HG02759 (cell line): Measurements from ENCODE around the gene EFCAB13.
"Not testable (repeated sequence)": the region's sequence is repeated elsewhere in the genome, so short reads cannot be mapped to it uniquely, and the experiment has no call there.

ENCODE experiments used
- ATAC-seq: cut with Tn5 transposase; IDR thresholded peaks from one replicate; pipeline ENCODE4 v1.9.1; 2021; ENCODE audit warnings: mild to moderate bottlenecking, moderate library complexity; ENCODE audit not compliant: unreplicated experiment

EFCAB13 gene

DNA sequence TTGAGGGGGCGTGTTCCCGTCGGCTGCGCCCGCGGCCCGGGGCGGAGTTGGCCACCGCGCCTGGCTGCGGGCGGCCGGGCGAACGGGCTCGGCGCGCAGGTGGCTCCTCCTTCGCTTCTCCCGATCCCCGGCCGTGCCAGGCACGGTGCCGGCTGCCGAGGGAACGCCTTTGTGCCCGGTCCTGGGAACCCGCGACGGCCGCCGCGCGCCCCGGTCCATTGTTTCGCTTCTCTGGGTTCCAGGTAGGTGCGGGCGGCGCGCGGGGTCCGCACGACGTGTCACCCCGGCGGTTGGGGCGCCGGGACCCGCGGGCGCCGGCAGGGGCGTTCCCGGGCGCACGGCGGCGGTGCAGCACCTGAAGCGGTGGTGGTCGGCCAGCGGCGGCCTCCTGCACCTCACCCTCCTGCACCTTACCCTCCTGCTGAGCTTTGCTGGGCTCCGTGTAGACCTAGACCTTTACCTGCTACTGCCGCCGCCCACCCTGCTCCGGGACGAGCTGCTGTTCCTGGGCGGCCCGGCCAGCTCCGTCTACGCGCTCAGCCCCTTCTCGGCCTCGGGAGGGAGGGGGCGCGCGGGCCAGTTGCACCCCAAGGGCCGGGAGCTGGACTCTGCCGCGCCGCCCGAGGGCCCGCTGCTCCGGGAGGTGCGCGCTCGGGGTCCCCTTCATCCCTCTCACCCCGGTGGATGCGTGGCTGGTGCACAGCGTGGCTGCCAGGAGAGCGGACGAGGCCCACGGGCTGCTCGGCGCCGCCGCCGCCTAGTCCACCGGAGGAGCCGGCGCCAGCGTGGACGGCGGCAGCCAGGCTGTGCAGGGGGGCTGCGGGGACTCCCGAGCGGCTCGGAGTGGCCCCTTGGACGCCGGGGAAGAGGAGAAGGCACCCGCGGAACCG, 99.9 kb downstream of the EFCAB13 start:
- ATAC-seq: no peak

DNA sequence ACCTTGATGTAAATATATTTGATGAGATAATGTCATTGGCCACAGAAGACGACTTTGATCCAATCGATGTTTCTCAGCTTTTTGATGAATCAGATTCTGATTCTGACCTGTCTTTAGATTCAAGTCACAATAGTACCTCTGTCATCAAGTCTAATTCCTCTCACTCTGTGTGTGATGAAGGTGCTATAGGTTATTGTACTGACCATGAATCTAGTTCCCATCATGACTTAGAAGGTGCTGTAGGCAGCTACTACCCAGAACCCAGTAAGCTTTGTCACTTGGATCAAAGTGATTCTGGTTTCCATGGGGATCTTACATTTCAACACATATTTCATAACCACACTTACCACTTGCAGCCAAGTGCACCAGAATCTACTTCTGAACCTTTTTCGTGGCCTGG, 101.5 kb downstream of the EFCAB13 start:
- not testable (repeated sequence) for ATAC-seq

DNA sequence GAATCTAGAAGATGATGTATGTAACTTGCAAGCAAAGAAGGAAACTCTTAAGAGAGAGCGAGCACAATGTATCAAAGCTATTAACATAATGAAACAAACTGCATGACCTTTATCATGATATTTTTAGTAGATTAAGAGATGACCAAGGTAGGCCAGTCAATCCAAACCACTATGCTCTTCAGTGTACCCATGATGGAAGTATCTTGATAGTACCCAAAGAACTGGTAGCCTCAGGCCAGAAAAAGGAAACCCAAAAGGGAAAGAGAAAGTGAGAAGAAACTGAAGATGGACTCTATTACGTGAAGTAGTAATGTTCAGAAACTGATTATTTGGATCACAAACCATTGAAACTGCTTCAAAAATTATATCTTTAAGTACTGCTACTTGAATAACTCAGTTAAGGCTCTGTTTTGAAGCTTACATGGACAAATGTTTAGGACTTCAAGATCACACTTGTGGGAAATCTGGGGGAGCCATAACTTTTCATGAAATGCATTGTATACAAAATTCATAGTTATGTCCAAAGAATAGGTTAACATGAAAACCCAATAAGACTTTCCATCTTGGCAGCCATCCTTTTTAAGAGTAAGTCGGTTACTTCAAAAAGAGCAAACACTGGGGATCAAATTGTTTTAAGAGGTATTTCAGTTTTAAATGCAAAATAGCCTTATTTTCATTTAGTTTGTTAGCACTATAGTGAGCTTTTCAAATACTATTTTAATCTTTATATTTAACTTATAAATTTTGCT, 102.3 kb downstream of the EFCAB13 start:
- not testable (repeated sequence) for ATAC-seq

DNA sequence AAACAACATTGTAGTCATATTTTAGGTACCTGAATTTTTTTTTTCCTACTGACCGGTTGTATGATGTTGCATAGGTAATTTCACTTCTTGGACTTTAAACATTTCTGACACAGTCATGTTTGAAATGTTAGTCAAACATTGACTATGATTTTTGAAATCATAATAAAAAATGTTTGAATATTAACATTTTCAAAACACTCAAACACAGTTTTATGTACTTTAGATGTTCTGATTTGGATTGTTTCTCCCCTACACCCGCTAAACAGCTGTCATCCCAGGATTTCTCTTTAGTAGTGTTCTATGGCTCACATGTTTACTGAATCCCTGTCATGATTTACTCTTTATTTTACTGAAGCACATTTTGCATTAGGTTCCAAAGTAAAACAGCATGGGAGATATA, 104.2 kb downstream of the EFCAB13 start:
- ATAC-seq: no peak

DNA sequence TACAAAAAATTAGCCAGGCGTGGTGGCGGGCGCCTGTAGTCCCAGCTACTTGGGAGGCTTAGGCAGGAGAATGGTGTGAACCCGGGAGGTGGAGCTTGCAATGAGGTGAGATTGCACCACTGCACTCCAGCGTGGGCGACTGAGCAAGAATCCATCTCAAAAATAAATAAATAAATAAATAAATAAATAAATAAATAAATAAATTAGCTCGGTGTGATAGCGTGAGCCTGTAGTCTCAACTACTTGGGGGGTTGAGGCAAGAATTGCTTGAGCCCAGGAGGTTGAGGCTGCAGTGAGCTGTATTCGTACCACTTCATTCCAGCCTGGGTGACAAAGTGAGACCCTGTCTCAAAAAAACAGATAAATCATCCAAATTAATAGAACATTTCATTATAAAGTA, 108.5 kb downstream of the EFCAB13 start:
- ATAC-seq: not testable (repeated sequence)

DNA sequence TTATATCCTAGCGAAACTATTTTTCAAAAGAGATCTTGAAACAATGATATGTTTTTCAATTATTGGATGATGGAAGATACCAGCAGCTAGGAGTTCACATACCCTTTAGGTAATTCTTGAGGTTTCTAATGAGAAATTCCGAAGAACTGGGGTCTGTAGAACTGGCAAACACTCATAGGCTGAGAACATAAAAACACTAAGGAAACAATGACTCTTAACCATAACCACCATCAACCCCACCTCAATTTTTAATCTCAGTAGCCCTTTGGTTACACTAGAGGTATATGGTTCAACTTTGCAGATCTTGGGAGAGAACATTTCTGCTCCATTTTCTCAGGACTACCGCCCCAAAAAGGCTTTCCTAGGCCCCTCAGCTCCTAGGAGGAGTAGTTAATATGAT, 141.4 kb downstream of the EFCAB13 start:
- no peak for ATAC-seq

DNA sequence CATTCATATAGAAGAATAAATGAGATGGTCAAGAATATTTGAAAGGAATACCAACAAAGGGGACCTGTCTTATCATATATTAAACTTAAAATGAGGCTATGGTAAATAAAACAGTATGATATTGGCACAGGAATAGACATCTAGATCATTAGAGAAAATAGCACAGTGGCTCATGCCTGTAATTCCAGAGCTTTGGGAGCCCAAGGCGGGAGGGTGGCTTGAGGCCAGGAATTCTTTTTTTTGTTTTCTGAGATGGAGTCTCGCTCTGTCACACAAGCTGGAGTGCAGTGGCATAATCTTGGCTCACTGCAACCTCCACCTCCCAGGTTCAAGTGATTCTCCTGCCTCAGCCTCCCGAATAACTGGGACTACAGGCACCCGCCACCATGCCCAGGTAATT, 143.2 kb downstream of the EFCAB13 start:
- ATAC-seq: not testable (repeated sequence)

DNA sequence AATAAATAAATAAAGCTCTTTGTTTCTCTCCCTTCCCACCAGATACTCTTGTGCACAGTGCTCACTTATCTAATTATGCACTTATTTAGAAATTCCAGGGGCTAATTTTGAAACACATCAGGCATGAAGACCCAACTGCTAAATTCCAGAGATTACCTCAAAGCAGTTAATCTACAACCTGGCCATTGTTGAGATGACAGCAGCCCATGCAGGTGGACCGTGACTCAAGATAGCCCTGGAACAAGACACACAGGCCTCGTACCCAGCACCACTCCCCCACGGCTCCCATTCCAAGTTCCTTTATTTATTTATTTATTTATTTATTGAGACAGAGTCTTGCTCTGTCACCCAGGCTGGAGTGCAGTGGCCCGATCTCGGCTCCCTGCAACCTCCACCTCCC, 147.1 kb downstream of the EFCAB13 start:
- ATAC-seq: no peak

DNA sequence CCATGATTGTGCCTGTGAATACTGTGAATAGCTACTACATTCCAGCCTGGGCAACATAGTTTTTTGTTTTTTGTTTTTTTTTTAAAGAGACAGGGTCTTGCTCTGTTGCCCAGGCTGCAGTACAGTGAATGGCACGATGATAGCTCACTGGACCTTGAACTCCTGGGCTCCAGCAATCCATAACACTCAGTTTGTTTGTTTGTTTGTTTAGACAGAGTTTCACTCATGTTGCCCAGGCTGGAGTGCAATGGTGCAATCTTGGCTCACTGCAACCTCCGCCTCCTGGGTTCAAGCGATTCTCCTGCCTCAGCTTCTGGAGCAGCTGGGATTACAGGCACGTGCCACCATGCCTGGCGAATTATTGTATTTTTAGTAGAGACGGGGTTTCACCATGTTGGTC, 148.3 kb downstream of the EFCAB13 start:
- ATAC-seq: not testable (repeated sequence)
